Endothelial cell of umbilical vein (primary cell): ENCODE measurements around the gene FMC1. TPM values are rescaled to one million over a fixed set of nuclear protein-coding genes. Genes with fewer than 3 reads are reported as not detected.

ENCODE experiments used
- BruUV-seq: library from RNA; stranded (reverse); fragments of 400-500 nt; replicated peaks from 2 replicates; lab custom pipeline; 2021; lab: Mats Ljungman, UMichigan
- CTCF ChIA-PET: fragments of 300-600, 350-600 bp; sonication (Branson Sonifier 250); formaldehyde crosslinking; loops from one replicate; lab custom pipeline; 2021; ENCODE audit warnings: antibody characterized with exemption, inconsistent platforms; lab: Charles Lee
- POLR2A ChIA-PET: fragments of 300-600, 350-600 bp; sonication (Branson Sonifier 250); formaldehyde crosslinking; loops from one replicate; lab custom pipeline; 2021; ENCODE audit warnings: antibody characterized with exemption, inconsistent platforms; lab: Charles Lee
- DNase-seq: peaks from one replicate; pipeline ENCODE4 v3.0.0-alpha.2; 2011; ENCODE audit warnings: low read depth, low spot score
- FAIRE-seq: peaks from 2 replicates; lab custom pipeline; 2011; peaks lifted over from hg19 to GRCh38; lab: Jason Lieb, UNC
- H2AFZ ChIP-seq: 2 replicates; pipeline ENCODE4 v1.6.0; 2012; ENCODE audit warnings: low read depth, low read length, control low read depth, inconsistent platforms
- H3K27ac ChIP-seq: 2 replicates; pipeline ENCODE4 v1.5.1; 2011; ENCODE audit warnings: low read depth, mild to moderate bottlenecking, control low read depth, low read length, moderate library complexity; ENCODE audit not compliant: insufficient read depth
- H3K27me3 ChIP-seq, 2 experiments: 2 replicates each; pipeline versions ENCODE4 v1.6.0 to v1.6.1; 2011; ENCODE audit warnings: low read length in 2 of 2, mixed read lengths in 1 of 2; ENCODE audit not compliant: control insufficient read depth in 2 of 2, insufficient read depth in 2 of 2
- H3K36me3 ChIP-seq, 2 experiments: 2 replicates in 1 of 2; 3 replicates in 1 of 2; pipeline ENCODE4 v1.5.1; 2011; ENCODE audit warnings: low read length in 2 of 2, mild to moderate bottlenecking in 1 of 2, moderate library complexity in 1 of 2; ENCODE audit not compliant: control insufficient read depth in 2 of 2, insufficient read depth in 2 of 2; ENCODE audit errors: extremely low read depth in 1 of 2
- H3K4me1 ChIP-seq: 3 replicates; pipeline ENCODE4 v1.5.1; 2011; ENCODE audit warnings: mild to moderate bottlenecking, low read length; ENCODE audit not compliant: control insufficient read depth, insufficient read depth; ENCODE audit errors: extremely low read depth
- H3K4me2 ChIP-seq: 2 replicates; pipeline ENCODE4 v1.6.1; 2011; ENCODE audit warnings: low read length, control low read depth, mixed read lengths; ENCODE audit not compliant: insufficient read depth
- H3K4me3 ChIP-seq, 3 experiments: fragments of 200-600 bp in 1 of 3; sonication (generic), shearing (Covaris generic) in 1 of 3; replicated peaks in 1 of 3; 2 replicates each; pipeline ENCODE4 v1.5.1; 2011 to 2016; ENCODE audit warnings: control low read depth in 3 of 3, low read length in 3 of 3, mild to moderate bottlenecking in 2 of 3, inconsistent platforms in 1 of 3, low read depth in 1 of 3, moderate library complexity in 1 of 3; ENCODE audit not compliant: insufficient read depth in 1 of 3
- H3K79me2 ChIP-seq: 2 replicates; pipeline ENCODE4 v1.6.0; 2012; ENCODE audit warnings: low read length, inconsistent platforms; ENCODE audit not compliant: control insufficient read depth, insufficient read depth
- H3K9ac ChIP-seq: replicated peaks from 2 replicates; pipeline ENCODE3; 2011; ENCODE audit warnings: low read length, control low read depth; ENCODE audit not compliant: insufficient read depth; ENCODE audit errors: extremely low read depth
- H3K9me1 ChIP-seq: replicated peaks from 3 replicates; pipeline ENCODE4 v1.6.0; 2011; ENCODE audit warnings: mild to moderate bottlenecking, low read length; ENCODE audit not compliant: control insufficient read depth, insufficient read depth; ENCODE audit errors: extremely low read depth
- H3K9me3 ChIP-seq: replicated peaks from 2 replicates; pipeline ENCODE4 v1.5.1; 2012; ENCODE audit warnings: low read length, inconsistent platforms; ENCODE audit not compliant: control insufficient read depth, insufficient read depth
- H4K20me1 ChIP-seq: replicated peaks from 2 replicates; pipeline ENCODE3; 2011; ENCODE audit warnings: mild to moderate bottlenecking, low read length; ENCODE audit not compliant: control insufficient read depth, insufficient read depth; ENCODE audit errors: extremely low read depth
- CTCF ChIP-seq, 2 donors: IDR thresholded peaks; 1 replicate in 1 of 2; 2 replicates in 1 of 2; pipeline ENCODE4 v1.5.1; 2011; ENCODE audit warnings: low read length in 2 of 2, mild to moderate bottlenecking in 2 of 2, moderate library complexity in 2 of 2, control low read depth in 1 of 2, inconsistent platforms in 1 of 2, low read depth in 1 of 2; ENCODE audit not compliant: insufficient read depth in 1 of 2; ENCODE audit errors: extremely low read depth in 1 of 2
- EZH2 ChIP-seq: IDR thresholded peaks from 2 replicates; pipeline ENCODE4 v1.6.1; 2012; ENCODE audit warnings: borderline replicate concordance, low read depth, mild to moderate bottlenecking, moderate library complexity, low read length, inconsistent platforms; ENCODE audit not compliant: severe bottlenecking
- FOS ChIP-seq: IDR thresholded peaks from 2 replicates; pipeline ENCODE4 v1.6.1; 2011; ENCODE audit warnings: mild to moderate bottlenecking, low read length, moderate library complexity, borderline replicate concordance; ENCODE audit not compliant: insufficient read depth
- JUN ChIP-seq: IDR thresholded peaks from 2 replicates; pipeline ENCODE4 v1.6.1; 2011; ENCODE audit warnings: borderline replicate concordance, low read depth; ENCODE audit not compliant: insufficient read length, insufficient read depth
- MAX ChIP-seq: IDR thresholded peaks from 2 replicates; pipeline ENCODE4 v1.6.1; 2011; ENCODE audit not compliant: insufficient read depth, insufficient read length
- MYC ChIP-seq: IDR thresholded peaks from one replicate; pipeline ENCODE4 v1.6.1; 2011; ENCODE audit warnings: mild to moderate bottlenecking, low read depth, low read length
- POLR2A ChIP-seq: IDR thresholded peaks from 2 replicates; pipeline ENCODE4 v1.6.1; 2012; ENCODE audit warnings: low read depth, mild to moderate bottlenecking, control low read depth, low read length
- POLR2AphosphoS5 ChIP-seq: IDR thresholded peaks from 2 replicates; pipeline ENCODE4 v1.6.1; 2012; ENCODE audit warnings: low read depth, mild to moderate bottlenecking, control low read depth, low read length, moderate library complexity; ENCODE audit not compliant: insufficient read depth
- dilution Hi-C: fragments of 300-500 bp; cut with MboI; formaldehyde crosslinking; loops from one replicate; pipeline ENCODE4 v1.15.0; 2019; ENCODE audit warnings: low sequenced_read_pairs; ENCODE audit not compliant: extremely low pct_ligation_motif_present
- intact Hi-C: fragments of 100-400 bp; cut with micrococcal nuclease; formaldehyde crosslinking; loops from one replicate; pipeline ENCODE4 v1.10.0; 2022
- polyA plus RNA-seq, 4 experiments: library from polyadenylated mRNA; depleted of rRNA in 3 of 4; stranded (reverse) in 3 of 4; unstranded in 1 of 4; fragments of >200 nt; gene quantifications; 2 replicates each; pipeline versions ENCODE4 v1.2.1 to v1.2.3, GENCODE V29; 2011 to 2012; ENCODE audit warnings: missing spikeins in 1 of 4
- total RNA-seq: library from RNA; stranded (reverse); gene quantifications from 2 replicates; pipeline ENCODE4 v1.2.3, GENCODE V29; 2021

The FMC1 gene
- total and polyA plus RNA-seq, 2 donors (not counting 3 experiments of a cell fraction or from before 2014, with no cell fraction given): 10.7 to 23.5 TPM

GRCh38 chr7:139370301-139370942 is 29.3 kb downstream of the FMC1 start:
- POLR2A ChIA-PET: interaction anchor here (0.6 kb wide), 1 partner anchor 15 kb away, joined by 8 read pairs; no protein-coding TSS in a partner anchor

More at GRCh38 chr7:139370301-139370942, 29.3 kb downstream of the FMC1 start:
- no peaks in the 10 kb centered on the region for H3K4me1 ChIP-seq
- H2AFZ ChIP-seq: no peak overlapping the region
- no peaks in the 10 kb centered on the region for H3K27me3 ChIP-seq
- FAIRE-seq: no peak
- no peak for DNase-seq
- no peak overlapping the region for H3K27ac ChIP-seq
- no peak overlapping the region for H3K4me2 ChIP-seq
- no peak for TF ChIP-seq POLR2AphosphoS5
- TF ChIP-seq POLR2A: no peak
- no peak for TF ChIP-seq CTCF (IDR thresholded peaks at IDR 0.05; ENCODE audit: extremely low read depth in 1 of 2, insufficient read depth in 1 of 2, low read depth in 1 of 2, low read length in 2 of 2)
- no peak for TF ChIP-seq MYC
- no peak for TF ChIP-seq EZH2
- TF ChIP-seq MAX: no peak
- no peak for TF ChIP-seq JUN
- TF ChIP-seq FOS: no peak
- H3K36me3 ChIP-seq: peaks cover 3 to 12% of the 10 kb centered on the region in 2 experiments
- H3K4me3 ChIP-seq: no peak overlapping the region
- intact Hi-C loops (no loop called here), dilution Hi-C loops (no loop called here)
- H3K9ac ChIP-seq: no peak overlapping the region
- no TSS peak for BruUV-seq
- H4K20me1 ChIP-seq: peaks cover 20% of the 10 kb centered on the region
- peaks cover 100% of the 10 kb centered on the region for H3K79me2 ChIP-seq
- no peaks in the 10 kb centered on the region for H3K9me3 ChIP-seq
- CTCF ChIA-PET: interaction anchor here (0.6 kb wide), 1 partner anchor 15 kb away, joined by 3 read pairs; no protein-coding TSS in a partner anchor
- peaks cover 2% of the 10 kb centered on the region for H3K9me1 ChIP-seq
